GM12874 (cell line): Measurements from ENCODE around the gene MGAT3.

Source experiments
- CTCF ChIP-seq: IDR thresholded peaks from 2 replicates; pipeline ENCODE4 v1.5.1; 2011; ENCODE audit warnings: low read depth, mild to moderate bottlenecking, control low read depth, low read length, moderate library complexity; ENCODE audit not compliant: insufficient read depth

The MGAT3 gene

GRCh38 chr22:39477542-39477941 lies 20.7 kb downstream of the MGAT3 start:
- no peak for TF ChIP-seq CTCF

GRCh38 chr22:39478441-39478850 lies 21.6 kb downstream of the MGAT3 start:
- no peak for TF ChIP-seq CTCF

GRCh38 chr22:39479254-39479653 lies 22.4 kb downstream of the MGAT3 start:
- TF ChIP-seq CTCF = no peak

GRCh38 chr22:39480557-39480956 lies 23.7 kb downstream of the MGAT3 start:
- no peak for TF ChIP-seq CTCF

GRCh38 chr22:39481054-39481453 lies 24.2 kb downstream of the MGAT3 start:
- TF ChIP-seq CTCF = no peak

- TF ChIP-seq CTCF = no peak
These were observed 24.8 kb downstream of the MGAT3 start for GRCh38 chr22:39481595-39481994.

GRCh38 chr22:39482768-39483167 lies 26.0 kb downstream of the MGAT3 start:
- no peak for TF ChIP-seq CTCF
